Measurements from ENCODE around the gene NPFFR1.
"Not testable (repeated sequence)": the region's sequence is repeated elsewhere in the genome, so short reads cannot be mapped to it uniquely, and the experiment has no call there.

NPFFR1 gene

GRCh38 chr10:70255329-70256299 is 28.2 kb downstream of the NPFFR1 start:
- DNase-seq = peak; percentile 14

DNA sequence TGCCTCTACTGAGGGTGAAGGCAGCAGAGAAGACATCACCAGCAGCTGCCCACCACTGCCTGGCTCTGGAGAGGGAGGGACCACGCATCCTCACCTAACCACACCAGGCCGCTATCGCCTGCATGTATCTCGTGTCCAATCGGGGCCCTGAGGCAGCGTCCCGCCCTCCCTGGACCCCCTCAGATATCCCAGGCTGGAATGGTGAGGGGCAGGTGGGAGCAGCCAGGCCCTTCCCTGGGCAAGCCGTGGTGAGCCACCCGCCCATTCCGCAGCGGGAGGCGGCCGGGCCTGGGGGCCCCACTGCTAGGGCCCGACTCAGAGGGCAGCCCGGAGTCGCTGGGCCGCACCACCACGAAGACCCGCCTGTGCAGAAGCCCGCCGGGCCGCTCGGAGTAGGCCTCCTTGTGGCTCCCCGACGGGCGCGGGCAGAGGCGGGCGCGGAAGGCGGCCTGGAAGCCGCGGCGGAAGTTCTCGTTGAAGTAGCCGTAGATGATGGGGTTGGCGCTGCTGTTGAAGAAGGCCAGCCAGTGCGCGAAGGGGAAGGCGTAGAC is 29.0 kb downstream of the NPFFR1 start:
- DNase-seq = no peak

GRCh38 chr10:70253878-70254765 is 29.7 kb downstream of the NPFFR1 start:
- DNase-seq = no peak

DNA sequence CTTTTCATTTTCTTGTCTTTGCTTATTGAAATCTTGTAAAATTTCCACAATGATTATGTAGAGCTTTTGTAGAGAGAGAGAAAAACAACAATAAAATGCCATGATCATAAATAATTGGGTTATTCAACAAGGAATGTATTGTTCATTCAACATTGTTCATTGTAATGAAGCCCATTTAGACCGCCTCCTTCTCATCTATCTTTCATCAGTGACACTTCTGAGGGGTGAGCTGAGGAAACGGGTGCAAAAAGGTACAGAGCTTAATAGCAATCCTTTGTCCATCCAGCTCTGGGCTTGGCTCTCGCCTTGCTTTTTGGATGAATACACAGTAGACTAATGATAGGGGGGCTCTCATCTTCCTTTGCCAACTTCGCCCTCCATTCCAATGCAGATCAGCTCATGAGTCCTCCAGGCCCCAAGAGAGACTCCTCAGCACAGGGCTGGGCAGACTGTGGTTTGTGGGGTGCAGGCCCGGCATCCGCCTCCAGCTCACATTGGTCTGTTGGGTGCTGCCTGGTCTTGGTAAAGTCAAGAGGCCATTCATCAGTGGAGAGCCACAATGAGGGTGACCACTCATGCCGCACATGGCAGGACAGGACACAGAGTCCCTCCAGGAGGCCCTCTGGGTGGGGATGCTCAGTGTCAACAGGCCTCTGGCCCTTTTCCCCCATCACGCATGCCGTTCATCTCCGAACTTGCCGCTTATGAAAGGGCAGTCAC is 32.7 kb downstream of the NPFFR1 start:
- DNase-seq = no peak

GRCh38 chr10:70247360-70247759 is 36.4 kb downstream of the NPFFR1 start:
- no peak for DNase-seq

DNA sequence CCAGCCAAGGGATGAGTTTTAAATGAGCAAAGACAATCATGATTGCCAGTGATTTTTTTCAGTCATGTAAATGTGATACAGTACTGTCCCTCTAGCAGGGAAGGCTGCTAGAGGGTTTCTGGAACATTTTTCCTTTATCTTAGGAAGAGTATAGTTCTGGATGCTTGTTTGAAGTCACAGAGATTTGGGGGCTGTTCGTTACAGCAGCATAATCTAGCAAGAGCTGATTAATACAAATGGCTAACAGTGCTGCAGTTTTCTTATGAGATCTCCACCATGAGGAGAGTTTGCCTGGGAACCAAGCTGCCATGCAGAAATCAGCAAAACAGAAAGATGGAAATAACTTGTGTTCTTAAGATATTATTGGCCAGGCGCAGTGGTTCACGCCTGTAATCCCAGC is 42.7 kb downstream of the NPFFR1 start:
- no peak for DNase-seq

DNA sequence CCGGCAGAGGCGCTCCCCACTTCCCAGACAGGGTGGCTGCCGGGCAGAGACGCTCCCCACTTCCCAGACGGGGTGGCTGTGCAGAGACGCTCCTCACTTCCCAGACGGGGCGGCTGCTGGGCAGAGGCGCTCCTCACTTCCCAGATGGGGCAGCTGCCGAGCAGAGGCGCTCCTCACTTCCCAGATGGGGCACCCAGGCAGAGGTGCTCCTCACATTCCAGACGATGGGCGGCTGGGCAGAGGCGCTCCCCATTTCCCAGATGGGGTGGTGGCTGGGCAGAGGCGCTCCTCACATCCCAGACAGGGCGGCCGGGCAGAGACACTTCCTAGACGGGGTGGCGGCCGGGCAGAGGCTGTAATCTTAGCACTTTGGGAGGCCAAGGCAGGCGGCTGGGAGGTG is 43.8 kb downstream of the NPFFR1 start:
- DNase-seq = not testable (repeated sequence)

- DNase-seq = not testable (repeated sequence)
These were observed 44.5 kb downstream of the NPFFR1 start for GRCh38 chr10:70239077-70239976.

DNA sequence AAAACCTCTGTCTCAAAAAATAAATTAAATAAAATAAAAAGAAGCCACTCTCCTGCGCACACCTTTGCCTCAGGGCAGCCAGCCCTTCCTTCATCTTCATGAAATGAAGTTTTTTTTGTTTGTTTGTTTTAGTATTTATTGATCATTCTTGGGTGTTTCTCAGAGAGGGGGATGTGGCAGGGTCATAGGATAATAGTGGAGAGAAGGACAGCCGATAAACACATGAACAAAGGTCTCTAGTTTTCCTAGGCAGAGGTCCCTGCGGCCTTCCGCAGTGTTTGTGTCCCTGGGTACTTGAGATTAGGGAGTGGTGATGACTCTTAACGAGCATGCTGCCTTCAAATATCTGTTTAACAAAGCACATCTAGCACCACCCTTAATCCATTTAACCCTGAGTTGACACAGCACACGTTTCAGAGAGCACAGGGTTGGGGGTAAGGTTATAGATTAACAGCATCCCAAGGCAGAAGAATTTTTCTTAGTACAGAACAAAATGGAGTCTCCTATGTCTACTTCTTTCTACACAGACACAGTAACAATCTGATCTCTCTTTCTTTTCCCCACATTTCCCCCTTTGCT is 45.8 kb downstream of the NPFFR1 start:
- DNase-seq = not testable (repeated sequence)

DNA sequence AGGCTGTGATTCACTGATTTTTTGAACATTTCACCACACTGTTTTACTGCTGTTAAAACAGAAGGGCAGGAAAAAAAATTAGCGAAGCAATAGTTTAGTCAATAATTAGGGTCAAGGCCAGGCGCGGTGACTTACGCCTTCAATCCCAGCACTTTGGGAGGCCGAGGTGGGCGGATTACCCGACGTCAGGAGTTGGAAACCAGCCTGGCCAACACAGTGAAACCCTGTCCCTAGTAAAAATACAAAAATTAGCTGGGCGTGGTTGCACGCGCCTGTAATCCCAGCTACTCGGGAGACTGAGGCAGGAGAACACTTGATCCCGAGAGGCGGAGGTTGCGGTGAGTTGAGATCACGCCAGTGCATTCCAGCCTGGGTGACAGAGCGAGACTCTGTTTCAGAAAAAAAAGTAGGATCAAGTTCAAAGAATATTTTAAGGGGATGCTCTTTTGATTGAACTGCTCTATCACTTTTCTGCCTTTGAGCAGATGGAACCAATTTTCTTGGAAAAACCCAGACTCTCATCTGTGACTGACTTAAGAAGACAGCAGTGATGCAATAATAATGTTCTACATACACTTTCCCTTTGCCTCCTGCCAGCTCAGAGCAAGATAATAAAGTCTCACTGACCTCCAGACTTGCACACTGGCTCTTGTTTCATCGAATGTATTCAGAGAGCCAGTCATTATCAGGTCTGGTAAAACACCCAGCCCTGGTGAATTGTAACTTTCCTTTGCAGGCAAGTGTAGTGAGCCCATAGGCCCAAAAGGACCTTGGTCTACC is 48.9 kb downstream of the NPFFR1 start:
- no peak for DNase-seq

GRCh38 chr10:70233939-70234300 is 49.9 kb downstream of the NPFFR1 start:
- no peak for DNase-seq

- DNase-seq = peak; percentile 98
These were observed 50.5 kb downstream of the NPFFR1 start, which contains the start of gene PPA1 for GRCh38 chr10:70233109-70233938. Gene PPA1 (minus strand): TSS chr10:70233429. CDS start chr10:70233327, 102 bp downstream.

- DNase-seq = no peak
These were observed 51.0 kb downstream of the NPFFR1 start for GRCh38 chr10:70232859-70233108.

DNA sequence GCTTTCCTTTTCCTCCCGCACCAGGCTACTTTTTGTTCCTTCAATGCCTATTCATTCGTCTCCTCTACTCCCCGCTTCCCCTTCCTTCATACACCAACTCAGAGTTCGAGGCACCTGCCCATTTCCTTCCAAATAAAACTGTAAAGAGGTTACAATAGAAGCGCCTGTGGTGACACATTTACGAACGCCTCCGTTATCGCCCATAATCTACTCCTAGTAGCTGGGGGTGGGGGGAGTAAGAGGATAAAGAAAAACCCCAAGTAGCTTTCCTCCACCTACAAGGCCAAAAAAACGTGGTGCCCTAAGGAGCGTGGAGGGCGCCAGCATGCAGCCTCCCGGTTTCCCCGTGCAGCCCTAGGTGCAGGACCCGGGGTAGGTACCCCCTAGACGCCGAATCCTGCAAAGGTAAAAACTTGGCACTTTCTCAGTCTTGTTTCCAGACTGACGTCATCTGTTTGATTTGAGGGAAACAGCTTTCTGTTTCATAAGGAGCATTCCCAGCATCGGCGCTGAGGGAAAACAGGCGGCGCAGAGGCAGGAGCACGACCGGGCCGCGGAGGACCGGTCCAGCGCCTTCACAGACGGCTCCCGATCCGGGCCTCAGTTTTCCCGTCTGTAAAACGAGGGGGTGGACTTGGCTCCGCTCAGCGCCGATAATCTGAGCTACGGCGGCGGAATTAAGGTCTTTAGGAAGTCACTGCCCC is 51.5 kb downstream of the NPFFR1 start:
- DNase-seq = peak; percentile 54

GRCh38 chr10:70228491-70228890 is 55.3 kb downstream of the NPFFR1 start:
- DNase-seq = no peak

GRCh38 chr10:70227548-70228320 is 56.1 kb downstream of the NPFFR1 start:
- no peak for DNase-seq

- no peak for DNase-seq
These were observed 60.1 kb downstream of the NPFFR1 start for GRCh38 chr10:70223728-70224127.

- not testable (repeated sequence) for DNase-seq
These were observed 60.9 kb downstream of the NPFFR1 start for GRCh38 chr10:70222811-70223447.

Data from CD4-positive, alpha-beta T cell treated with Interleukin-10 for 1 hour (primary cell).